NB4 (cell line): ENCODE results near the gene LMBR1.

ENCODE experiments used
- DNase-seq: peaks from one replicate; pipeline ENCODE4 v3.0.0; 2010; ENCODE audit warnings: low read depth
- H3K4me3 ChIP-seq: one replicate; pipeline ENCODE4 v1.5.1; 2011; ENCODE audit warnings: mild to moderate bottlenecking, low read depth, low read length, moderate library complexity
- CTCF ChIP-seq: IDR thresholded peaks from one replicate; pipeline ENCODE4 v1.5.1; 2012; ENCODE audit warnings: low read depth, low read length
- MAX ChIP-seq: IDR thresholded peaks from 2 replicates; pipeline ENCODE4 v1.6.1; 2011; ENCODE audit warnings: low read depth, low read length
- MYC ChIP-seq: IDR thresholded peaks from 2 replicates; pipeline ENCODE4 v1.6.1; 2011; ENCODE audit warnings: low read depth, low read length
- POLR2A ChIP-seq: IDR thresholded peaks from 2 replicates; pipeline ENCODE4 v1.6.1; 2011; ENCODE audit warnings: mild to moderate bottlenecking; ENCODE audit not compliant: insufficient read length; ENCODE audit errors: extremely low read depth

Gene LMBR1

GRCh38 chr7:156753630-156754029 lies 139.4 kb downstream of the LMBR1 start:
- H3K4me3 ChIP-seq, result no peak overlapping the region
- no peak for TF ChIP-seq MYC
- no peak for TF ChIP-seq MAX
- no peak for TF ChIP-seq POLR2A
- no peak for TF ChIP-seq CTCF
- no peak for DNase-seq

GRCh38 chr7:156753229-156753560 lies 139.8 kb downstream of the LMBR1 start:
- TF ChIP-seq CTCF (no peak), MAX (no peak), MYC (no peak), POLR2A (no peak)
- no peak overlapping the region for H3K4me3 ChIP-seq
- DNase-seq, result no peak

- TF ChIP-seq POLR2A (no peak), MYC (no peak), MAX (no peak), CTCF (no peak)
- DNase-seq, result no peak
- H3K4me3 ChIP-seq, result no peak overlapping the region
Observed at GRCh38 chr7:156752367-156753228, 140.4 kb downstream of the LMBR1 start.

GRCh38 chr7:156751319-156751718 lies 141.7 kb downstream of the LMBR1 start:
- H3K4me3 ChIP-seq, result no peak overlapping the region
- DNase-seq, result no peak
- TF ChIP-seq MYC (no peak), POLR2A (no peak), CTCF (no peak), MAX (no peak)

- H3K4me3 ChIP-seq, result no peak overlapping the region
- DNase-seq, result no peak
- no peak for TF ChIP-seq MAX
- TF ChIP-seq MYC, result no peak
- TF ChIP-seq CTCF, result no peak
- no peak for TF ChIP-seq POLR2A
Observed at GRCh38 chr7:156747718-156748117, 145.3 kb downstream of the LMBR1 start.

GRCh38 chr7:156746891-156747290 lies 146.1 kb downstream of the LMBR1 start:
- no peak for DNase-seq
- TF ChIP-seq MYC, result no peak
- no peak for TF ChIP-seq MAX
- TF ChIP-seq POLR2A, result no peak
- no peak for TF ChIP-seq CTCF
- no peak overlapping the region for H3K4me3 ChIP-seq
